Liver (tissue), 9 donors: ENCODE measurements around the gene C5. TPM values are rescaled to one million over a fixed set of nuclear protein-coding genes. Genes with fewer than 3 reads are reported as not detected.

ENCODE experiments used
- DNase-seq: peaks from one replicate; pipeline ENCODE4 v3.0.0-alpha.2; 2017; ENCODE audit warnings: low spot score
- H3K27ac ChIP-seq, 2 donors: one replicate each; pipeline ENCODE4 v1.7.0; 2013; ENCODE audit warnings: inconsistent platforms in 2 of 2, low read length in 2 of 2, control low read depth in 1 of 2, low read depth in 1 of 2, mild to moderate bottlenecking in 1 of 2
- H3K27me3 ChIP-seq, 4 donors: one replicate each; pipeline versions ENCODE4 v1.6.1 to v1.7.0; 2013; ENCODE audit warnings: low read length in 3 of 4, inconsistent platforms in 1 of 4, mild to moderate bottlenecking in 1 of 4, moderate library complexity in 1 of 4; ENCODE audit not compliant: control insufficient read depth in 4 of 4, insufficient read depth in 4 of 4
- H3K36me3 ChIP-seq, 4 donors: one replicate each; pipeline versions ENCODE4 v1.6.1 to v1.7.0; 2013; ENCODE audit warnings: low read length in 3 of 4, mild to moderate bottlenecking in 3 of 4, low read depth in 1 of 4, moderate library complexity in 1 of 4; ENCODE audit not compliant: control insufficient read depth in 4 of 4, insufficient read depth in 3 of 4
- H3K4me1 ChIP-seq, 4 donors: one replicate each; pipeline versions ENCODE4 v1.6.1 to v1.7.0; 2013; ENCODE audit warnings: low read length in 3 of 4, mild to moderate bottlenecking in 3 of 4, moderate library complexity in 1 of 4; ENCODE audit not compliant: control insufficient read depth in 4 of 4, insufficient read depth in 4 of 4
- H3K4me3 ChIP-seq, 3 donors: one replicate each; pipeline versions ENCODE4 v1.6.1 to v1.7.0; 2013; ENCODE audit warnings: low read length in 3 of 3, control low read depth in 1 of 3, low read depth in 1 of 3, mild to moderate bottlenecking in 1 of 3
- H3K9ac ChIP-seq, 2 donors: one replicate each; pipeline ENCODE4 v1.7.0; 2013; ENCODE audit warnings: low read length in 2 of 2, mild to moderate bottlenecking in 2 of 2, moderate library complexity in 2 of 2, control low read depth in 1 of 2, low read depth in 1 of 2
- H3K9me3 ChIP-seq, 4 donors: one replicate each; pipeline versions ENCODE4 v1.6.1 to v1.7.0; 2013; ENCODE audit warnings: low read length in 3 of 4; ENCODE audit not compliant: control insufficient read depth in 4 of 4
- ATF3 ChIP-seq: IDR thresholded peaks from 2 replicates; pipeline ENCODE4 v1.6.1; 2016; ENCODE audit warnings: antibody characterized with exemption
- CTCF ChIP-seq: fragments of 150-350 bp; IDR thresholded peaks from 2 replicates; pipeline ENCODE4 v1.5.1; 2017; ENCODE audit warnings: improper control_type of control experiment, low read depth, low read length; ENCODE audit not compliant: missing input control
- EGR1 ChIP-seq, 2 donors: IDR thresholded peaks; 2 replicates each; pipeline ENCODE4 v1.6.1; 2016 to 2018; ENCODE audit warnings: antibody characterized with exemption in 2 of 2, low read depth in 2 of 2
- FOXA1 ChIP-seq: IDR thresholded peaks from 2 replicates; pipeline ENCODE4 v1.6.1; 2016; ENCODE audit warnings: antibody characterized with exemption
- FOXA2 ChIP-seq: IDR thresholded peaks from 2 replicates; pipeline ENCODE4 v1.6.1; 2016; ENCODE audit warnings: antibody characterized with exemption
- GABPA ChIP-seq, 2 donors: IDR thresholded peaks in 1 of 2; conservative IDR thresholded peaks in 1 of 2; 2 replicates each; pipeline ENCODE4 v1.6.1; 2016; ENCODE audit warnings: antibody characterized with exemption in 2 of 2, mild to moderate bottlenecking in 1 of 2, moderate library complexity in 1 of 2
- HNF4A ChIP-seq, 2 donors: conservative IDR thresholded peaks; 2 replicates each; pipeline ENCODE4 v1.6.1; 2016; ENCODE audit warnings: antibody characterized with exemption in 2 of 2, mild to moderate bottlenecking in 2 of 2
- HNF4G ChIP-seq: IDR thresholded peaks from 2 replicates; pipeline ENCODE4 v1.6.1; 2016; ENCODE audit warnings: antibody characterized with exemption
- JUND ChIP-seq, 2 donors: IDR thresholded peaks; 2 replicates each; pipeline ENCODE4 v1.6.1; 2016; ENCODE audit warnings: antibody characterized with exemption in 2 of 2
- MAX ChIP-seq: IDR thresholded peaks from 2 replicates; pipeline ENCODE4 v1.6.1; 2016; ENCODE audit warnings: antibody characterized with exemption
- NR2F2 ChIP-seq: IDR thresholded peaks from 2 replicates; pipeline ENCODE4 v1.6.1; 2016; ENCODE audit warnings: antibody characterized with exemption
- RAD21 ChIP-seq, 2 donors: IDR thresholded peaks; 2 replicates each; pipeline ENCODE4 v1.6.1; 2016; ENCODE audit warnings: antibody characterized with exemption in 2 of 2, mild to moderate bottlenecking in 2 of 2
- REST ChIP-seq: IDR thresholded peaks from 2 replicates; pipeline ENCODE4 v1.6.1; 2016; ENCODE audit warnings: antibody characterized with exemption, mild to moderate bottlenecking
- RXRA ChIP-seq, 2 donors: IDR thresholded peaks; 2 replicates each; pipeline ENCODE4 v1.6.1; 2017 to 2018; ENCODE audit warnings: antibody characterized with exemption in 2 of 2, mild to moderate bottlenecking in 1 of 2
- SP1 ChIP-seq: IDR thresholded peaks from 2 replicates; pipeline ENCODE4 v1.6.1; 2018; ENCODE audit warnings: antibody characterized with exemption, mild to moderate bottlenecking
- TAF1 ChIP-seq: conservative IDR thresholded peaks from 2 replicates; pipeline ENCODE4 v1.6.1; 2016; ENCODE audit warnings: antibody characterized with exemption, mild to moderate bottlenecking
- YY1 ChIP-seq: IDR thresholded peaks from 2 replicates; pipeline ENCODE4 v1.6.1; 2016; ENCODE audit warnings: antibody characterized with exemption, mild to moderate bottlenecking
- ZBTB33 ChIP-seq: IDR thresholded peaks from 2 replicates; pipeline ENCODE4 v1.6.1; 2016; ENCODE audit warnings: antibody characterized with exemption
- WGBS: extraction: QIAGEN DNeasy Blood & Tissue Kit; methylation state at CpG from one replicate; pipeline ENCODE4 v1.1.7; 2013; 5-methylcytosine and 5-hydroxymethylcytosine counted together
- polyA plus RNA-seq, 2 donors: library from polyadenylated mRNA; stranded (reverse) in 1 of 2; unstranded in 1 of 2; fragments of 200-250 nt in 1 of 2; fragments of >200 nt in 1 of 2; fragmentation: Nextera tagmentation in 1 of 2; extraction: Ambion mirVana in 1 of 2; gene quantifications; one replicate each; pipeline versions ENCODE4 v1.2.1 to v1.2.3, GENCODE V29; 2013 to 2015
- total RNA-seq, 2 donors: library from RNA; depleted of rRNA; stranded (reverse); fragments of >200 nt; gene quantifications; one replicate each; pipeline ENCODE4 v1.2.3, GENCODE V29; 2014
- donor health status: healthy.
- donor health status: healthy.
- donor health status: healthy.
- donor health status: healthy.
- donor health status: healthy.

Gene C5
- total and polyA plus RNA-seq, 4 donors: 127 to 485 (median 361) TPM

- peaks cover 0 to 5% (median 0%) of the 10 kb centered on the region in 4 donors for H3K4me1 ChIP-seq
- H3K27me3 ChIP-seq: no peaks in the 10 kb centered on the region
- H3K9ac ChIP-seq: no peak overlapping the region
- TF ChIP-seq HNF4A (conservative IDR thresholded peaks at IDR 0.05) (no peak), GABPA (IDR thresholded peaks at IDR 0.05 in 1 of 2, conservative IDR thresholded peaks at IDR 0.05 in 1 of 2) (no peak), SP1 (no peak), ATF3 (no peak), YY1 (no peak), RXRA (IDR thresholded peaks at IDR 0.05) (no peak), RAD21 (IDR thresholded peaks at IDR 0.05) (no peak), MAX (no peak)
- H3K9me3 ChIP-seq: no peaks in the 10 kb centered on the region
- DNase-seq: no peak
- H3K36me3 ChIP-seq: peaks cover 0 to 4% (median 0%) of the 10 kb centered on the region in 4 donors
- WGBS: 81% methylated on average over 13 of the region's 13 CpGs
- H3K4me3 ChIP-seq: no peak overlapping the region
- no peak overlapping the region for H3K27ac ChIP-seq
Measured at GRCh38 chr9:120912958-120913646, 137.0 kb downstream of the C5 start.

- peaks cover 0 to 4% (median 0%) of the 10 kb centered on the region in 4 donors for H3K36me3 ChIP-seq
Measured at GRCh38 chr9:120911295-120911837, 138.7 kb downstream of the C5 start.

More at GRCh38 chr9:120911295-120911837, 138.7 kb downstream of the C5 start:
- Histone ChIP-seq H3K27me3 (no peaks in the 10 kb centered on the region), H3K4me3 (no peak overlapping the region), H3K9ac (no peak overlapping the region), H3K9me3 (no peaks in the 10 kb centered on the region), H3K4me1 (peaks cover 0 to 5% (median 0%) of the 10 kb centered on the region in 4 donors), H3K27ac (no peak overlapping the region)
- TF ChIP-seq RAD21 (IDR thresholded peaks at IDR 0.05) (no peak), RXRA (IDR thresholded peaks at IDR 0.05) (no peak), REST (no peak), ZBTB33 (no peak), YY1 (no peak), GABPA (IDR thresholded peaks at IDR 0.05 in 1 of 2, conservative IDR thresholded peaks at IDR 0.05 in 1 of 2) (no peak), SP1 (no peak), FOXA2 (no peak), JUND (IDR thresholded peaks at IDR 0.05) (no peak), EGR1 (IDR thresholded peaks at IDR 0.05; ENCODE audit: low read depth in 2 of 2) (no peak), HNF4A (conservative IDR thresholded peaks at IDR 0.05) (no peak), HNF4G (no peak), FOXA1 (no peak), NR2F2 (no peak), MAX (no peak), ATF3 (no peak), TAF1 (no peak), CTCF (no peak)
- WGBS: 94% methylated on average over 9 of the region's 9 CpGs
- no peak for DNase-seq
